Vagina (tissue), 2 donors: ENCODE results near the gene BAHD1. TPM values are rescaled to one million over a fixed set of nuclear protein-coding genes. Genes with fewer than 3 reads are reported as not detected.
A peak's percentile ranks its signal among the peaks of the same experiment; 100 is the strongest.

ENCODE experiments used
- DNase-seq, 2 donors: peaks; one replicate each; pipeline ENCODE4 v3.0.0-alpha.2; 2017; ENCODE audit errors: extremely low spot score in 2 of 2
- H3K27ac ChIP-seq: fragments of 200-600 bp; sonication (generic); one replicate; pipeline ENCODE4 v1.5.1; 2019
- H3K27me3 ChIP-seq: fragments of 200-600 bp; sonication (generic); one replicate; pipeline ENCODE4 v1.5.1; 2019
- H3K36me3 ChIP-seq, 2 donors: fragments of 200-600 bp; sonication (generic); one replicate each; pipeline ENCODE4 v1.5.1; 2017 to 2019
- H3K4me1 ChIP-seq: fragments of 200-600 bp; sonication (generic); one replicate; pipeline ENCODE4 v1.5.1; 2019
- H3K4me3 ChIP-seq, 2 donors: fragments of 200-600 bp; sonication (generic); 1 replicate in 1 of 2; 2 replicates in 1 of 2; pipeline ENCODE4 v1.5.1; 2016 to 2019
- H3K9me3 ChIP-seq: fragments of 200-600 bp; sonication (generic); one replicate; pipeline ENCODE4 v1.5.1; 2019
- POLR2A ChIP-seq, 2 donors: fragments of 450-650 bp; IDR thresholded peaks; one replicate each; pipeline ENCODE4 v1.6.1; 2017; ENCODE audit warnings: antibody characterized with exemption in 2 of 2, mild to moderate bottlenecking in 2 of 2, moderate library complexity in 2 of 2
- POLR2AphosphoS5 ChIP-seq, 2 donors: sonication (generic); formaldehyde crosslinking; IDR thresholded peaks; one replicate each; pipeline ENCODE4 v1.9.0; 2017; ENCODE audit warnings: antibody characterized with exemption in 2 of 2, mild to moderate bottlenecking in 2 of 2, low read depth in 1 of 2; ENCODE audit not compliant: insufficient read depth in 1 of 2
- intact Hi-C: fragments of 100-400 bp; cut with DNase I; formaldehyde crosslinking; loops from one replicate; pipeline ENCODE4 v1.15.1; 2023
- total RNA-seq: library from RNA; depleted of rRNA; stranded (reverse); fragments of >200 nt; gene quantifications from one replicate; pipeline ENCODE4 v1.2.3, GENCODE V29; 2016
- TF ChIP-seq, protein P1 (sequence below), 3 experiments: fragments of 450-650 bp in 2 of 3; fragments of 200-600 bp in 1 of 3; sonication (generic) in 1 of 3; IDR thresholded peaks; one replicate each; pipeline ENCODE4 v1.5.1; 2017 to 2019; ENCODE audit warnings: antibody characterized with exemption in 3 of 3, mild to moderate bottlenecking in 2 of 3, moderate library complexity in 2 of 3

Gene BAHD1
- total RNA-seq, 1 donor from 2014 or later = 9.6 TPM

DNA sequence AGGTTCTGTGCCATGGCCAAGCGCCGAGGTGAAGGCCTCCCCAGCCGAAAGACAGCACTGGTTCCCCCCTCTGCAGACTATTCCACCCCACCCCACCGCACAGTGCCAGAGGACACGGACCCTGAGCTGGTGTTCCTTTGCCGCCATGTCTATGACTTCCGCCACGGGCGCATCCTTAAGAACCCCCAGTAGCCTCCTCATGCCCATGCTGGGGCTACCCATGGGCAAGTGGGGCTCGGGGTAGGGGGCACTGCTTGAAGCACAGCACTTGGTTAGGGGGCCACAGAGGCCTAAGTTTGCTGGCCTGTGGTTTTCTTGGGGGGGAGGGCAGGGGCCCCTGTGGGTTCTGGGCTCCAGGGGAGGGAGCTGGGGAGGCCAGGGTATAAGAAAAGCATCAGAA is 25.2 kb downstream of the BAHD1 start:
- TF ChIP-seq POLR2A (IDR thresholded peaks at IDR 0.05) (no peak), POLR2AphosphoS5 (IDR thresholded peaks at IDR 0.05; ENCODE audit: insufficient read depth in 1 of 2, low read depth in 1 of 2) (no peak)
- TF ChIP-seq, protein P1, sequence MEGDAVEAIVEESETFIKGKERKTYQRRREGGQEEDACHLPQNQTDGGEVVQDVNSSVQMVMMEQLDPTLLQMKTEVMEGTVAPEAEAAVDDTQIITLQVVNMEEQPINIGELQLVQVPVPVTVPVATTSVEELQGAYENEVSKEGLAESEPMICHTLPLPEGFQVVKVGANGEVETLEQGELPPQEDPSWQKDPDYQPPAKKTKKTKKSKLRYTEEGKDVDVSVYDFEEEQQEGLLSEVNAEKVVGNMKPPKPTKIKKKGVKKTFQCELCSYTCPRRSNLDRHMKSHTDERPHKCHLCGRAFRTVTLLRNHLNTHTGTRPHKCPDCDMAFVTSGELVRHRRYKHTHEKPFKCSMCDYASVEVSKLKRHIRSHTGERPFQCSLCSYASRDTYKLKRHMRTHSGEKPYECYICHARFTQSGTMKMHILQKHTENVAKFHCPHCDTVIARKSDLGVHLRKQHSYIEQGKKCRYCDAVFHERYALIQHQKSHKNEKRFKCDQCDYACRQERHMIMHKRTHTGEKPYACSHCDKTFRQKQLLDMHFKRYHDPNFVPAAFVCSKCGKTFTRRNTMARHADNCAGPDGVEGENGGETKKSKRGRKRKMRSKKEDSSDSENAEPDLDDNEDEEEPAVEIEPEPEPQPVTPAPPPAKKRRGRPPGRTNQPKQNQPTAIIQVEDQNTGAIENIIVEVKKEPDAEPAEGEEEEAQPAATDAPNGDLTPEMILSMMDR (IDR thresholded peaks at IDR 0.05) = no peak
- H3K4me1 ChIP-seq = peaks cover 16% of the 10 kb centered on the region
- DNase-seq = no peak
- H3K36me3 ChIP-seq = peaks cover 0 to 39% of the 10 kb centered on the region in 2 donors
- H3K27ac ChIP-seq = no peak overlapping the region
- no peak overlapping the region for H3K4me3 ChIP-seq
- no peaks in the 10 kb centered on the region for H3K9me3 ChIP-seq
- intact Hi-C loops = no loop called here
- H3K27me3 ChIP-seq = no peaks in the 10 kb centered on the region

DNA sequence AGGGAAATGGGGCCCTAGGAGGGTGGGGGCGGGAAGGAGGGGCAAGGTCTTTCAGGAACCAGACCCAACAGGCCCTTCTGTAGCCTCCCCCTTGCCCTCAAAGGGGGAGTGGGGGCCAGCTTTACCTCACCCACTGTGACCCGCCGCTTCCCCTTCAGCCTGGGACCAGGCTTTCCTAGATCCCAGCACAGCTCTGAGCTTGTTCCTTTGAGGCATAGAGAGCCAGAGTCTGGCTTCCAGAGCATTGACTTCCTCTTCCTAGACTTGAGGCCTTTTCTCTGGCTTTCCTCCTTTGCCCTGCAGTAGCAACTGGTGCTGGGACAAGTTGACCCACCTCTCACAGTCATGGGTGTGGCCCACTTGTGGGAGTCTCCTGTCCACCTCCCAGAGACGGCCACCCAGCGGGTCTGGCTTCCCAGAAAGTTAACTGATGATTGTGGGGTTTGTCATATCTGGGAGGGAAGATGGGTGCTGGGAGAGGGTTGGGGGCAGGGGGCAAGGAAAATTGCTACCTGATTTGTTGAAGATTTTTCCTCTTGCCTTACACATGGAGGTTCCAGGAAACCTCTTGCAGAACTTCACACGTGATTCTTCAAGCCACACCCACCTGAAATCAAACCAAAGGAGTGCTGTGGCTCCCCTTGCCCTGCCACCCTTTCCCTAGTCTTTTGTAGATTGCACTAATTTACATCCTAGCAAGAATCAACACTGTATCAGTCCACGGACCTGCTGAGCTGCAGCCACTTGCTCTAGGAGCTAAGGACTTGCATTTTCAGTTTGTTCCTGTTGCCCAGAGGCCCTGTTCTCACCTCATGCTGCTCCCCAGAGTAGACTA is 25.9 kb downstream of the BAHD1 start:
- intact Hi-C loops = no loop called here
- H3K36me3 ChIP-seq = peaks cover 0 to 38% of the 10 kb centered on the region in 2 donors

DNA sequence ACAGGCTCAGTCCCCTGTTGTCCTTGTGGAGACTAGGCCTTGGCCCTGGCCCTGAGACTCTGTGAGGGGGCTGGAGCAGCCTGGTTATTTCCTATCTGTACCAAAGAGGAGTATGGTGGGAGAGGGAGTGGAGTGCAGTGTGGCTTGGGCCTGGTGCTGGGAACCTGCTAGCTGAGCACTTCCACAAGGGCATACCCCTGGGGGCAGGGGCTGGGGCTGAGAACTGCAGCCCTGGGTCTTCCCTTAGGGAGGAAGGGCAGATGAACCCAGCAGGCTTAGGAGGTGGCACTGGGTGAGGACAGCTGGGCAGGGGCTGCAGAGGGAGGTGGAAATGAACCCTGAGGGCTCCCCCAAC is 26.5 kb downstream of the BAHD1 start:
- Histone ChIP-seq H3K4me1 (peaks cover 27% of the 10 kb centered on the region), H3K27me3 (no peaks in the 10 kb centered on the region), H3K4me3 (no peak overlapping the region), H3K36me3 (peaks cover 0 to 32% of the 10 kb centered on the region in 2 donors), H3K9me3 (no peaks in the 10 kb centered on the region), H3K27ac (no peak overlapping the region)
- TF ChIP-seq, protein P1 (IDR thresholded peaks at IDR 0.05) = no peak
- TF ChIP-seq POLR2A (IDR thresholded peaks at IDR 0.05) (no peak), POLR2AphosphoS5 (IDR thresholded peaks at IDR 0.05; ENCODE audit: insufficient read depth in 1 of 2, low read depth in 1 of 2) (no peak)
- DNase-seq = no peak
- intact Hi-C loops = no loop called here

More for the DNA sequence above, 25.9 kb downstream of the BAHD1 start:
- TF ChIP-seq POLR2AphosphoS5 (IDR thresholded peaks at IDR 0.05; ENCODE audit: insufficient read depth in 1 of 2, low read depth in 1 of 2) (no peak), POLR2A (IDR thresholded peaks at IDR 0.05) (no peak)
- TF ChIP-seq, protein P1 (IDR thresholded peaks at IDR 0.05) = no peak
- H3K4me3 ChIP-seq = no peak overlapping the region
- DNase-seq = no peak
- H3K27me3 ChIP-seq = no peaks in the 10 kb centered on the region
- peaks cover 21% of the 10 kb centered on the region for H3K4me1 ChIP-seq
- no peaks in the 10 kb centered on the region for H3K9me3 ChIP-seq
- no peak overlapping the region for H3K27ac ChIP-seq

DNA sequence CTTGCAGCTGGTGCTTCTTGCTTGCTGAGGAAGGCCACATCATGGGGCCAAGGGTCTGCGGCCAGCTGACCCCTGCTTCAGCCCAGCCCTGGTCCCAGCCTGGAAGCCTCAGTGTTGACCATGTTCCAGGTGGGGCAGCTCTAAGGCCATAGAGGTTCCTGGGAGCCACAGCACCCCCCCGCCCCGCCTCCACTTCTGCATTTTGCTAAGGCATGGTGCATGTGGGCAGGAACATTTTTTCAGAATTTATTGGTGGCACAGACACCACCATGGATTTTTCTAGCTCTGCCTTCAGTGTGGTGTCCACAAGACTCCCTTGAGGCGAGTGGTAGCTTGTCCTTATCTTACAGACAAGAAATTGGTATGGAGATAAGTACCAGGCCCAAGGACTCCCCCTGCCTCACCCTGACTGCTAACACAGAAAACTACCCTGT is 28.2 kb downstream of the BAHD1 start:
- Histone ChIP-seq H3K36me3 (peaks cover 0 to 15% of the 10 kb centered on the region in 2 donors), H3K4me1 (peaks cover 34% of the 10 kb centered on the region), H3K4me3 (no peak overlapping the region), H3K27ac (no peak overlapping the region), H3K27me3 (no peaks in the 10 kb centered on the region), H3K9me3 (no peaks in the 10 kb centered on the region)
- TF ChIP-seq POLR2AphosphoS5 (IDR thresholded peaks at IDR 0.05; ENCODE audit: insufficient read depth in 1 of 2, low read depth in 1 of 2) (no peak), POLR2A (IDR thresholded peaks at IDR 0.05) (no peak)
- TF ChIP-seq, protein P1 (IDR thresholded peaks at IDR 0.05) = no peak
- intact Hi-C loops = no loop called here
- no peak for DNase-seq

DNA sequence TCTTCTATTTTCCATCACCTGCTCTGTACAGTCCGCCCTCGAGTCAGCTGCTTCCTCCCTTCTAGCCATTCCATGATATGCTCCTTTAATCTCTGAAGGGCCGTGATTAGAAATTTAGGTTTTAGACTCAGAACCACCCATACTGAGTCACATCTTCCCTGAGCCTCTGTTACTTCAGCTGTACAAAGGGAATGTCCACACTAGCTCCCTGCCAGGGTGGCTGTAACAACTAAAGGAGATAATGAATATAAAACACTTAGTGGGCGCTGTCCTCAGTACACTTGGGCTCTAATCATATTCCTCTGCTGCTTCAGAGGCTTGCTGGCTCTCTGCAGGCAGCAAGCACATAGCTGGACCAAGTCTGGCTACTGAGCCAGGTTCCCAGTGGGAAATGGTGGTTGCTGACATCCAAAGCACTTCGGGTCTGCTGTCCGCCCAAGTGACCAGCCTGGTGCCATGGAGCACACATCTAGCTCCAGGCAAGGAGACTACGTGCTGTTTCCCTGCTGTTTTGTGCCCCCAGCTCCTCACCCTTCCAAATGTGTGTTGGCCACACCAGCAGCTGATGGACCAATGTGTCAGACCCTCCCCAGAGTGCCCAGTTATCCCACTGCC is 29.1 kb downstream of the BAHD1 start:
- Histone ChIP-seq H3K9me3 (no peaks in the 10 kb centered on the region), H3K4me3 (peak overlapping the region in 1 of 2 donors; percentile 88), H3K27ac (peak overlapping the region; percentile 89), H3K4me1 (peaks cover 34% of the 10 kb centered on the region), H3K36me3 (peaks cover 0 to 11% of the 10 kb centered on the region in 2 donors), H3K27me3 (no peaks in the 10 kb centered on the region)
- DNase-seq = no peak
- no peak for TF ChIP-seq POLR2AphosphoS5 (IDR thresholded peaks at IDR 0.05; ENCODE audit: insufficient read depth in 1 of 2, low read depth in 1 of 2)
- TF ChIP-seq, protein P1 (IDR thresholded peaks at IDR 0.05) = no peak
- TF ChIP-seq POLR2A (IDR thresholded peaks at IDR 0.05) = no peak
- intact Hi-C loops = no loop called here
